Heart left ventricle (tissue), 16 donors: Measurements from ENCODE around the gene HPN. TPM values are rescaled to one million over a fixed set of nuclear protein-coding genes. Genes with fewer than 3 reads are reported as not detected.
"Not testable (repeated sequence)": the region's sequence is repeated elsewhere in the genome, so short reads cannot be mapped to it uniquely, and the experiment has no call there.

Source experiments
- ATAC-seq, 4 donors: fragments of 200-7000 bp; cut with Tn5 transposase; one replicate each; pipeline ENCODE4 v1.9.1; 2020 to 2022; ENCODE audit warnings: moderate library complexity in 4 of 4, mild to moderate bottlenecking in 3 of 4, moderate number of reproducible peaks in 1 of 4
- DNase-seq, 5 donors: peaks; one replicate each; pipeline ENCODE4 v3.0.0-alpha.2; 2020
- H3K27ac ChIP-seq, 12 donors: fragments of 200-600 bp; sonication (generic) in 4 of 12; one replicate each; pipeline versions ENCODE4 v1.5.0 to v1.8.0; 2016 to 2022; ENCODE audit warnings: mild to moderate bottlenecking in 2 of 12
- H3K27me3 ChIP-seq, 9 donors: fragments of 200-600 bp; sonication (generic) in 2 of 9; one replicate each; pipeline versions ENCODE4 v1.5.1 to v1.8.0; 2016 to 2022; ENCODE audit warnings: mild to moderate bottlenecking in 3 of 9
- H3K36me3 ChIP-seq, 9 donors: fragments of 200-600 bp; sonication (generic) in 2 of 9; one replicate each; pipeline versions ENCODE4 v1.5.0 to v1.8.0; 2018 to 2022; ENCODE audit warnings: mild to moderate bottlenecking in 2 of 9
- H3K4me1 ChIP-seq, 12 donors: fragments of 200-600 bp; sonication (generic) in 4 of 12; one replicate each; pipeline versions ENCODE4 v1.5.0 to v1.8.0; 2016 to 2022; ENCODE audit warnings: mild to moderate bottlenecking in 3 of 12
- H3K4me3 ChIP-seq, 12 donors: fragments of 200-600 bp; sonication (generic) in 4 of 12; one replicate each; pipeline versions ENCODE4 v1.5.0 to v1.8.0; 2017 to 2022; ENCODE audit warnings: mild to moderate bottlenecking in 9 of 12, moderate library complexity in 4 of 12
- H3K9me3 ChIP-seq, 12 donors: fragments of 200-600 bp; sonication (generic) in 4 of 12; one replicate each; pipeline versions ENCODE4 v1.5.0 to v1.8.0; 2016 to 2022; ENCODE audit warnings: mild to moderate bottlenecking in 1 of 12
- POLR2A ChIP-seq, 2 donors: fragments of 450-650 bp; IDR thresholded peaks; one replicate each; pipeline ENCODE4 v1.6.1; 2017; ENCODE audit warnings: antibody characterized with exemption in 2 of 2, mild to moderate bottlenecking in 2 of 2, moderate library complexity in 2 of 2
- WGBS, 4 donors: extraction: QIAGEN DNeasy Blood & Tissue Kit in 2 of 4; methylation state at CpG; one replicate each; pipeline versions ENCODE4 v1.1.5 to v1.1.7; 2013 to 2018; 5-methylcytosine and 5-hydroxymethylcytosine counted together
- intact Hi-C, 10 donors: fragments of 100-400 bp; cut with DNase I; formaldehyde crosslinking; loops; one replicate each; pipeline versions ENCODE4 v1.11.1 to v1.14.2; 2022
- polyA plus RNA-seq, 2 donors: library from polyadenylated mRNA; stranded (reverse); fragments of 200-250 nt; gene quantifications; one replicate each; pipeline ENCODE4 v1.2.3, GENCODE V29; 2013
- total RNA-seq, 9 donors: library from RNA; depleted of rRNA in 2 of 9; stranded (reverse); fragments of >200 nt in 2 of 9; fragmentation: NEBNext Ultra II Directional in 3 of 9; extraction: Animal tissue kit (Norgen Biotek cat#: 25700) in 3 of 9; gene quantifications; one replicate each; pipeline versions ENCODE4 v1.1.0 to v1.2.4, GENCODE V29; 2016 to 2023
- TF ChIP-seq, protein P1 (sequence below), 12 donors: fragments of 200-600 bp; sonication (generic) in 4 of 12; IDR thresholded peaks; one replicate each; pipeline versions ENCODE4 v1.5.0 to v1.8.0; 2018 to 2022; ENCODE audit warnings: antibody characterized with exemption in 12 of 12, mild to moderate bottlenecking in 5 of 12
- donor health status: ischemic (EF 13 %, LVEDD 7.1; RV severe dilation, severe dysfunction).
- donor health status: healthy with polysubstance abuse.
- donor health status: DM: no; HTN: yes; CAD: no.
- donor health status: DM: no; HTN: no; CAD: no.
- donor health status: ischemic (EF 25% LVEDD 6.9; RV normal size, moderate dysfunction).
- donor health status: ischemic (EF 25% LVEDD 5.7; RV mildly dilated, moderate dysfunction).
- donor health status: healthy.
- donor health status: DM: yes; HTN: yes; CAD: no.
- donor health status: ischemic (EF 35%, LVEDD 5.7; RV mildly dilated, moderate dysfunction).
- donor health status: nonischemic (EF 11% LVEDD 7.7; RV severe dilation, severe dysfunction).
- donor health status: DM: yes; HTN: yes; CAD: no.
- donor health status: PGD.
- donor health status: ischemic (EF 29% LVEDD 5.4; RV normal size, mild dysfunction).
- donor health status: nonischemic (EF 23%, LVEDD 6.1; RV moderate dilation, normal function).

Gene HPN
- total and polyA plus RNA-seq, 11 donors, result 0.80 to 13.4 (median 3.2) TPM

DNA sequence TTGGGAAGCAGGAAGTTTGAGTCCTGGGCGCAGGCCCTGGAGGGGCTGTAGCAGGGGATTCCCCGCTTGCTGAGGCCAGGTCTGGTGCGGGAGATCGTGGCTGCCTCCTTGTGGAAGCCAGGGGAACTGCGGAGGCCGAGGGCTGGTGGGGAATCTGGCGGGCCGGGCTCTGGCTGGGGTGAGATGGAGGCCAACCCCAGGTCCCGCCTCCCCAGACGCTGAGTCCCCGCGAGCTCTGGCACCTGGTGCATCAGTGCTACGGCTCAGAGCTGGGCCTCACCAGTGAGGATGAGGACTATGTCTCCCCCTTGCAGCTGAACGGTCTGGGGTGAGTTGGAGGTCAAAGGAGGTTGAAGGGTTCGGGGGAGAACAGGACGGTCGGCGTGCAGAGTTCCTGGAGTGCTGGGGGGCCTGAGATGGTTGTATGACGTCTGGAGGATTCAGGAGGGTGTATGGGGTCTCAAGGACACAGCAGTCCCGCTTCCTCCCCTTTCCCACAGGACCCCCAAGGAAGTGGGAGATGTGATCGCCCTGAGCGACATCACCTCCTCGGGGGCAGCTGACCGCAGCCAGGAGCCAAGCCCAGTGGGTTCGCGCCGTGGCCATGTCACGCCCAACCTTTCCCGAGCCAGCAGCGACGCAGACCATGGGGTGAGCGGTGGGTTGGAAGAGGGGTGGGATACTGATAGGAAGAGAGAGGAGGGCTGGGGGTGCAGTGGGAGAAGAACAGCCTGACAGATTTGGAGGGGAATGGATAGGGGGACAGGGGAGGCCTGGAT, 28.3 kb upstream of the HPN start:
- DNase-seq (peak; percentile 78 to 90 (median 80)), ATAC-seq (peak; percentile 52 to 74 (median 69))
- Histone ChIP-seq H3K36me3 (peaks cover 0 to 84% (median 74%) of the 10 kb centered on the region in 9 donors), H3K4me3 (no peak overlapping the region), H3K27ac (peak overlapping the region in 7 of 12 donors; percentile 8 to 80 (median 55)), H3K27me3 (no peaks in the 10 kb centered on the region), H3K9me3 (no peaks in the 10 kb centered on the region), H3K4me1 (peaks cover 0 to 63% (median 17%) of the 10 kb centered on the region in 12 donors)
- intact Hi-C loops, result loop anchor here (1.0 to 10.0 kb wide), 5 partner anchors 39 to 178 kb away; no protein-coding TSS in a partner anchor
- TF ChIP-seq, protein P1, sequence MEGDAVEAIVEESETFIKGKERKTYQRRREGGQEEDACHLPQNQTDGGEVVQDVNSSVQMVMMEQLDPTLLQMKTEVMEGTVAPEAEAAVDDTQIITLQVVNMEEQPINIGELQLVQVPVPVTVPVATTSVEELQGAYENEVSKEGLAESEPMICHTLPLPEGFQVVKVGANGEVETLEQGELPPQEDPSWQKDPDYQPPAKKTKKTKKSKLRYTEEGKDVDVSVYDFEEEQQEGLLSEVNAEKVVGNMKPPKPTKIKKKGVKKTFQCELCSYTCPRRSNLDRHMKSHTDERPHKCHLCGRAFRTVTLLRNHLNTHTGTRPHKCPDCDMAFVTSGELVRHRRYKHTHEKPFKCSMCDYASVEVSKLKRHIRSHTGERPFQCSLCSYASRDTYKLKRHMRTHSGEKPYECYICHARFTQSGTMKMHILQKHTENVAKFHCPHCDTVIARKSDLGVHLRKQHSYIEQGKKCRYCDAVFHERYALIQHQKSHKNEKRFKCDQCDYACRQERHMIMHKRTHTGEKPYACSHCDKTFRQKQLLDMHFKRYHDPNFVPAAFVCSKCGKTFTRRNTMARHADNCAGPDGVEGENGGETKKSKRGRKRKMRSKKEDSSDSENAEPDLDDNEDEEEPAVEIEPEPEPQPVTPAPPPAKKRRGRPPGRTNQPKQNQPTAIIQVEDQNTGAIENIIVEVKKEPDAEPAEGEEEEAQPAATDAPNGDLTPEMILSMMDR (IDR thresholded peaks at IDR 0.05), result peak; percentile 96 to 99 (median 97)
- peak in 1 of 2 donors; percentile 19 for TF ChIP-seq POLR2A (IDR thresholded peaks at IDR 0.05)
- WGBS, 4 donors, result 55 to 64% (median 60%) methylated on average over 25 to 32 of the region's 32 CpGs

DNA sequence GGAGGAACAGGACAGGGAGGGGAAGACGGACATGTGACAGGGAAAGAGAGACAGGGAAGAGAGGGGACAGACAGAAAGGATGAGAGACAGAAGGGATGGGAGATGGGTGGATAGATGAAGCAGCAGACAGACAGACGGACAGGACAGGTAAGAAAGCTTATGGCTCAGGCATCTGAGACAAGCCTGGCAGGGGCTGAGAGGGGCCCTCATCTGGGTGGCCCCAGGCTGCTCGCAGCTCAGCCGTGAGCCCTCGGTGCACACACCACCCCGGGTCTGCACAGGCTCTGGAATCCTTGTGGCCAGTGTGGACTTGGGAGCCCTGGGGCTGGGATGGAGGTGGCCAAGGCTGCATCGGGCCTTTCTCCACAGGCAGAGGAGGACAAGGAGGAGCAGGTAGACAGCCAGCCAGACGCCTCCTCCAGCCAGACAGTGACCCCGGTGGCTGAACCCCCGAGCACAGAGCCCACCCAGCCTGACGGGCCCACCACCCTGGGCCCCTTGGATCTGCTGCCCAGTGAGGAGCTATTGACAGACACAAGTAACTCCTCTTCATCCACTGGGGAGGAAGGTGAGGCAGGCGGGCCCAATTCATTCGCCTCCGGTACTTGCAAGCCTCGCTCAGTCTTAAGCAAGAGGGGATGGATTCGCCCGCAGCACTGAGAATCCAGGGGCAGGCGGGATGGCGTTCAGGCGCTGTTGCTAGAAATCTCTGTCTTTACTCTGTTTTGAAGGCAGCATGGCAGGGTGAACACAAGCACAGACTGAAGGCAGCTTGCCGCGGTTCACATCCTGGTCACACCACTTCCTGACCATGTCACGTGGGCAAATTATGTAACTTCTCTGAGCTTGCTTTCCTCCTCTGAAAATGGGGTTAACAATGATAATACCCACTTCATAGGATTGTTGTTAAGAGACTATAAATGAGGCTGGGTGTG, 27.4 kb upstream of the HPN start:
- 87 to 92% (median 87%) methylated on average over 17 to 23 of the region's 23 CpGs for WGBS, 4 donors
- TF ChIP-seq, protein P1 (IDR thresholded peaks at IDR 0.05), result no peak
- TF ChIP-seq POLR2A (IDR thresholded peaks at IDR 0.05), result no peak
- Histone ChIP-seq H3K4me1 (peaks cover 0 to 63% (median 13%) of the 10 kb centered on the region in 12 donors), H3K27me3 (no peaks in the 10 kb centered on the region), H3K4me3 (no peak overlapping the region), H3K9me3 (no peaks in the 10 kb centered on the region), H3K36me3 (peaks cover 0 to 91% (median 82%) of the 10 kb centered on the region in 9 donors), H3K27ac (peak overlapping the region in 4 of 12 donors; percentile 20 to 80 (median 40))
- intact Hi-C loops, result loop anchor here (1.0 to 10.0 kb wide), 5 partner anchors 40 to 179 kb away; no protein-coding TSS in a partner anchor
- DNase-seq (no peak), ATAC-seq (peak in 1 of 4 donors; percentile 9)

DNA sequence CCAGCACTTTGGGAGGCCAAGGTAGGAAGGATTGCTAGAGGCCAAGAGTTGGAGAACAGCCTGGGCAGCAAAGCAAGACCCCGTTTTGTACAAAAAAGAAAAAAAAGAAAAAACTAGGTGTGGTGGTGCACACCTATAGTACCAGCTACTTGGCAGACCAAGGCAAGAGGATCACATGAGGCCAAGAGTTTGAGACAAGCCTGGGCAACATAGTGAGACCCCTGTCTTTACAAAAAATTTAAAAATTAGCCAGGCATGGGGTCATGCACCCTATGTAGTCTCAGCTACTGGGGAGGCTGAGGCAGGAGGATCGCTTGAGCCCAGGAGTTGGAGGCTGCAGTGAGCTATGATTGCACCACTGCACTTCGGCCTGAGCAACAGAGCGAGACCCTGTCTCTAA, 26.7 kb upstream of the HPN start:
- not testable (repeated sequence) for H3K9me3 ChIP-seq, ATAC-seq, H3K27me3 ChIP-seq, H3K4me3 ChIP-seq, DNase-seq
- intact Hi-C loops, result loop anchor here in 2 of 10 donors (5.0 to 10.0 kb wide), 2 partner anchors 177 to 180 kb away; no protein-coding TSS in a partner anchor
- WGBS, 4 donors, result 94 to 96% (median 95%) methylated on average over 4 of the region's 4 CpGs
- Histone ChIP-seq H3K36me3 (peaks cover 2 to 91% (median 83%) of the 10 kb centered on the region in 9 donors), H3K27ac (peak overlapping the region in 3 of 12 donors; percentile 11 to 80 (median 20)), H3K4me1 (peaks cover 0 to 63% (median 12%) of the 10 kb centered on the region in 12 donors)

DNA sequence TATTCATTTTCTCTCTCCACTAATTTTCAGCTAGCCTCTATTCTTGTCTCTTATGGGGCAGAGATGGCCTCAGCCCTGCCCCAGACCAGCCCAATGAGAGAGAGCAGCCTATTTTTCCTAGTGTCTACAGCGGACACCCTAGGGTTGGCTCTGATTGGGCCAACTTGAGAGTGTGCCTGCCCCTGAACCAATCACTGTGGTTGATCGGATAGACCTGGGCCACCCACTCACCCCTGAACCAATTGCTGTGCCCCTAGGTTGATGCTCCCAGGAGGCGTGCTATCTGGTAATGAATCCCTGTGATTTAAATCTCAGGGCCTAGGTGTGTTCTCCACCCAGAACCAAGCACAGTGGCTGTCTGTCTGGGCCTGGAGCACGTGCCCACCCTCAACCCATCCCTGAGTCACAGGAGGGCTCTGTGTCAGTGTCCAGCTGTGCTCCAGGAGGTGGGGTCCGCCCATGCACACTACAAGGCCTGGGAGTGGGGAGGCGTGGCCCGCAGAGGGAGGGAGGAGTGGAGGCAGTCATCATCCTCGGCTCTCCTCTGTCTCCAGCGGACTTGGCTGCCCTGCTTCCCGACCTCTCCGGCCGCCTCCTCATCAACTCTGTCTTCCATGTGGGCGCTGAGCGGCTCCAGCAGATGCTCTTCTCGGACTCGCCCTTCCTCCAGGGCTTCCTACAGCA, 26.1 kb upstream of the HPN start:
- WGBS, 4 donors, result 84 to 91% (median 88%) methylated on average over 10 to 16 of the region's 16 CpGs
- H3K4me1 ChIP-seq, result peaks cover 0 to 62% (median 12%) of the 10 kb centered on the region in 12 donors
- ATAC-seq, result peak in 1 of 4 donors; percentile 77

More for the DNA sequence above, 26.1 kb upstream of the HPN start:
- no peak for TF ChIP-seq POLR2A (IDR thresholded peaks at IDR 0.05)
- TF ChIP-seq, protein P1 (IDR thresholded peaks at IDR 0.05), result no peak
- Histone ChIP-seq H3K36me3 (peaks cover 2 to 91% (median 83%) of the 10 kb centered on the region in 9 donors), H3K4me3 (no peak overlapping the region), H3K9me3 (no peaks in the 10 kb centered on the region), H3K27me3 (no peaks in the 10 kb centered on the region), H3K27ac (peak overlapping the region in 1 of 12 donors; percentile 19)
- intact Hi-C loops, result loop anchor here in 1 of 10 donors (10.0 kb wide), 1 partner anchor 181 kb away; no protein-coding TSS in a partner anchor
- DNase-seq, result peak in 1 of 5 donors; percentile 67
